ENCODE data around the gene DGKH.

DNA sequence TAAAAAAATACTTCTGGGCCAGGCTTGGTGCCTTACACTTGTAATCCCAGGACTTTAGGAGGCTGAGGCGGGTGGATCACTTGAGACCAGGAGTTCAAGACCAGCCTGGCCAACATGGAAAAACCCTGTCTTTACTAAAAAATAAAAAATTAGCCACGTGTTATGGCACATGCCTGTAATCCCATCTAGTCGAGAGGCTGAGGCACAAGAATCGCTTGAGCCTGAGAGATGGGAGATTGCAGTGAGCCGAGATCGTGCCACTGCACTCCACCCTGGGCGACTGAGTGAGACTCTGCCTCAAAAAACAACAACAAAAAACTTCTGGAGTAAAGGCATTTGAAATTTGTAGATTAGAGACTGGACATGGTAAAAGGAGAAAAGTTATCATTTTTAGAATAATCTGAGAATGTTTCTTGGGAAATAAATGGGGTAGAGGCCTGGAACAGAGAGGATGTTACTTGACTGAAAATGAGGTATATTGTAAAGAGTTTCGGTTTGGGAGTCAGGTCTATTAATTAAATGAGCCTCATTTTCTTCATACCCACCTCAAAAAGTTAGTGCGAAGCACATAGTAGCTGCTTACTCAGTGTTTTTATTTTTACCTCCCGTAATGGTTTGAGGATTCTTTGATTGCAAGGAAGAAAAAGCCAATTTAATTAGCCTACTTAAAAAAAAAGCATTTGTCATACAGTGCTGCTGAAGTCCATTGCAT lies 226.1 kb downstream of the DGKH start:
- TF ChIP-seq IRF2 (CRISPR knock-in tag; IDR thresholded peaks at IDR 0.05) = no peak
- no peak for TF ChIP-seq TGIF2 (CRISPR knock-in tag; IDR thresholded peaks at IDR 0.05)
- no peak for TF ChIP-seq SP2 (IDR thresholded peaks at IDR 0.05; ENCODE audit: extremely low read depth, low read depth, low read length, poor library complexity, severe bottlenecking)
- TF ChIP-seq, protein P1, sequence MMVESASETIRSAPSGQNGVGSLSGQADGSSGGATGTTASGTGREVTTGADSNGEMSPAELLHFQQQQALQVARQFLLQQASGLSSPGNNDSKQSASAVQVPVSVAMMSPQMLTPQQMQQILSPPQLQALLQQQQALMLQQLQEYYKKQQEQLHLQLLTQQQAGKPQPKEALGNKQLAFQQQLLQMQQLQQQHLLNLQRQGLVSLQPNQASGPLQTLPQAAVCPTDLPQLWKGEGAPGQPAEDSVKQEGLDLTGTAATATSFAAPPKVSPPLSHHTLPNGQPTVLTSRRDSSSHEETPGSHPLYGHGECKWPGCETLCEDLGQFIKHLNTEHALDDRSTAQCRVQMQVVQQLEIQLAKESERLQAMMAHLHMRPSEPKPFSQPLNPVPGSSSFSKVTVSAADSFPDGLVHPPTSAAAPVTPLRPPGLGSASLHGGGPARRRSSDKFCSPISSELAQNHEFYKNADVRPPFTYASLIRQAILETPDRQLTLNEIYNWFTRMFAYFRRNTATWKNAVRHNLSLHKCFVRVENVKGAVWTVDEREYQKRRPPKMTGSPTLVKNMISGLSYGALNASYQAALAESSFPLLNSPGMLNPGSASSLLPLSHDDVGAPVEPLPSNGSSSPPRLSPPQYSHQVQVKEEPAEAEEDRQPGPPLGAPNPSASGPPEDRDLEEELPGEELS (CRISPR knock-in tag; IDR thresholded peaks at IDR 0.05; ENCODE audit: borderline replicate concordance) = no peak
- no peak for TF ChIP-seq EZH2 (IDR thresholded peaks at IDR 0.05; ENCODE audit: borderline replicate concordance, low read depth, low read length)
- TF ChIP-seq, protein P2, sequence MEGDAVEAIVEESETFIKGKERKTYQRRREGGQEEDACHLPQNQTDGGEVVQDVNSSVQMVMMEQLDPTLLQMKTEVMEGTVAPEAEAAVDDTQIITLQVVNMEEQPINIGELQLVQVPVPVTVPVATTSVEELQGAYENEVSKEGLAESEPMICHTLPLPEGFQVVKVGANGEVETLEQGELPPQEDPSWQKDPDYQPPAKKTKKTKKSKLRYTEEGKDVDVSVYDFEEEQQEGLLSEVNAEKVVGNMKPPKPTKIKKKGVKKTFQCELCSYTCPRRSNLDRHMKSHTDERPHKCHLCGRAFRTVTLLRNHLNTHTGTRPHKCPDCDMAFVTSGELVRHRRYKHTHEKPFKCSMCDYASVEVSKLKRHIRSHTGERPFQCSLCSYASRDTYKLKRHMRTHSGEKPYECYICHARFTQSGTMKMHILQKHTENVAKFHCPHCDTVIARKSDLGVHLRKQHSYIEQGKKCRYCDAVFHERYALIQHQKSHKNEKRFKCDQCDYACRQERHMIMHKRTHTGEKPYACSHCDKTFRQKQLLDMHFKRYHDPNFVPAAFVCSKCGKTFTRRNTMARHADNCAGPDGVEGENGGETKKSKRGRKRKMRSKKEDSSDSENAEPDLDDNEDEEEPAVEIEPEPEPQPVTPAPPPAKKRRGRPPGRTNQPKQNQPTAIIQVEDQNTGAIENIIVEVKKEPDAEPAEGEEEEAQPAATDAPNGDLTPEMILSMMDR (IDR thresholded peaks at IDR 0.05 in 2 of 3, conservative IDR thresholded peaks at IDR 0.05 in 1 of 3; ENCODE audit: insufficient read depth in 2 of 3, low read depth in 1 of 3, low read length in 3 of 3) = no peak
- no peak; the same call in 1 of the 2 replicates for TF ChIP-seq RAD51 (IDR thresholded peaks at IDR 0.05; ENCODE audit: borderline replicate concordance, low read depth)
- TF ChIP-seq ZNF263 (CRISPR knock-in tag; IDR thresholded peaks at IDR 0.05; ENCODE audit: borderline replicate concordance) = no peak

Measured in K562 (cell line).